Measurements from ENCODE around the gene PLA2G3. TPM values are rescaled to one million over a fixed set of nuclear protein-coding genes. Genes with fewer than 3 reads are reported as not detected.
A peak's percentile ranks its signal among the peaks of the same experiment; 100 is the strongest.

PLA2G3 gene
- total and polyA plus RNA-seq, 7 donors = not detected

DNA sequence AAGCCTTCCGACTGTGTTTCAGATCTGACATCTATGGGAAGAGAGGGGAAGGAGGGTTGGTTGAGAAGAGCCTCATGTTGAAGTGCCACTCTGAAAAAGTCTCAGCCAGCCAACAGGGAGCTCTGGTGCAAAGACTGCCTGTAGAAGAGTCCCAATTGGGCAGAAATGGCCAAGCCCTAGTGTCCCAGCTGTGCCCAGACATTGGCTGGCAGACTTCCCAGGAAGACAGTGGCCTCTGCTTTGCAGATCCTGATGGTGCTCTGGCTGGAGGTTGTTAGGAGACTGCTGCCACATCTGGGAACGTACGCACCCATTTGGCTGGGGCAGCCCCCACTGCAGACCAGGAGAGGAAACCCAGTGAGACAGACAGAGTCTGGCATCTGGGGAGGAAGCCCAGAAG, 3.2 kb upstream of the PLA2G3 start:
- intact Hi-C loops (cut with DNase I) = loop anchor here in 1 of 2 donors (10.0 kb wide), 1 partner anchor 379 kb away; no protein-coding TSS in a partner anchor
- Histone ChIP-seq H3K4me3 (no peak overlapping the region), H3K27me3 (ENCODE audit: insufficient read depth in 3 of 3, low read length in 2 of 3) (peaks cover 0 to 4% (median 0%) of the 10 kb centered on the region in 3 donors), H3K36me3 (ENCODE audit: insufficient read depth in 1 of 2, low read depth in 1 of 2) (no peaks in the 10 kb centered on the region), H3K9me3 (no peaks in the 10 kb centered on the region), H3K4me1 (no peaks in the 10 kb centered on the region), H3K27ac (no peak overlapping the region)
- WGBS, 3 donors = 63 to 71% (median 65%) methylated on average over 3 of the region's 3 CpGs
- TF ChIP-seq, protein P1, sequence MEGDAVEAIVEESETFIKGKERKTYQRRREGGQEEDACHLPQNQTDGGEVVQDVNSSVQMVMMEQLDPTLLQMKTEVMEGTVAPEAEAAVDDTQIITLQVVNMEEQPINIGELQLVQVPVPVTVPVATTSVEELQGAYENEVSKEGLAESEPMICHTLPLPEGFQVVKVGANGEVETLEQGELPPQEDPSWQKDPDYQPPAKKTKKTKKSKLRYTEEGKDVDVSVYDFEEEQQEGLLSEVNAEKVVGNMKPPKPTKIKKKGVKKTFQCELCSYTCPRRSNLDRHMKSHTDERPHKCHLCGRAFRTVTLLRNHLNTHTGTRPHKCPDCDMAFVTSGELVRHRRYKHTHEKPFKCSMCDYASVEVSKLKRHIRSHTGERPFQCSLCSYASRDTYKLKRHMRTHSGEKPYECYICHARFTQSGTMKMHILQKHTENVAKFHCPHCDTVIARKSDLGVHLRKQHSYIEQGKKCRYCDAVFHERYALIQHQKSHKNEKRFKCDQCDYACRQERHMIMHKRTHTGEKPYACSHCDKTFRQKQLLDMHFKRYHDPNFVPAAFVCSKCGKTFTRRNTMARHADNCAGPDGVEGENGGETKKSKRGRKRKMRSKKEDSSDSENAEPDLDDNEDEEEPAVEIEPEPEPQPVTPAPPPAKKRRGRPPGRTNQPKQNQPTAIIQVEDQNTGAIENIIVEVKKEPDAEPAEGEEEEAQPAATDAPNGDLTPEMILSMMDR (IDR thresholded peaks at IDR 0.05) = no peak
- ATAC-seq (peak in 1 of 4 donors; percentile 31), DNase-seq (no peak)

DNA sequence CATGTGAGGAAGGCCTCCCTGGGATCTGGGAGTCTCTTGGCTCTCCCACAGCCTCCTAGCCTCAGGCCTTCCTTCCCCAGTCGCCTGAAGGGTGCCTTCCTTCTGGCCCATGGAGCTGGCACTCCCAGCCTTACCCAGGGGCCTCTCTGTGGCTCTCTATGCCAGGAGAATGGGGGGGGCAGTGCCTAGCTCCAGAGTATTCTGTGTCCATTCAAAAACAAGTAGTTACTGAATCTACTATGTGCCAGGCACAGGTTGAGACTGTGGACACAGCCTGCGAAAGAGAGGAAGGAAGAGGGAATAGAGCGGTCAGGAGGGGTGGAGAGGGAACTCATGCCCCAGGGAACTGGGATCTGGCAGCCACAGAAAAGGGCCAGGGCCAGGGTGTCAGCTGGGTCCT, 2.7 kb upstream of the PLA2G3 start:
- Histone ChIP-seq H3K36me3 (ENCODE audit: insufficient read depth in 1 of 2, low read depth in 1 of 2) (no peaks in the 10 kb centered on the region), H3K4me1 (no peaks in the 10 kb centered on the region), H3K27ac (no peak overlapping the region), H3K27me3 (ENCODE audit: insufficient read depth in 3 of 3, low read length in 2 of 3) (peaks cover 0 to 4% (median 0%) of the 10 kb centered on the region in 3 donors), H3K4me3 (no peak overlapping the region), H3K9me3 (no peaks in the 10 kb centered on the region)
- DNase-seq (no peak), ATAC-seq (no peak)
- intact Hi-C loops (cut with DNase I) = loop anchor here in 1 of 2 donors (10.0 kb wide), 1 partner anchor 378 kb away; no protein-coding TSS in a partner anchor
- TF ChIP-seq, protein P1 (IDR thresholded peaks at IDR 0.05) = no peak
- 45 to 81% (median 50%) methylated on average over 3 of the region's 3 CpGs for WGBS, 3 donors

DNA sequence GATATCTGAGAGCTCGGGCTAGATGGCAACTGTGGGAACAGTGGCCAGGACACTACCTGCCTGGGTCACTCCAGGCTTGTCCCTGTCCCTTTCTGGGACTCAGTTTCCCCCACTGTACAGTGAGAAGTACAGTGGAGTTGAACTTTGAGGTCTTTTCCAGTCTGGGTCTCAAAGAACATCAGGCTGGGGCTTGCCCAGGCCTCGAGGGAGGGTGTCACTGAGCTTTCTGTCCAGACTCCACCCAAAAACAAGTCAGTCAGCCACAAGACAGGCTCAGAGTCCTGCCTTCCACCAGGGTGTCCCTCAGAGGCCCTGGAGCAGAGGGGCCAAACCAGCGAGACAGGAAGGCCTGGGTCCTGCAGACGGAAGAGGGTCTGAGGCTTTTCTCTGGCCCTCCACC, 2.0 kb upstream of the PLA2G3 start:
- ATAC-seq (no peak), DNase-seq (no peak)
- Histone ChIP-seq H3K4me1 (no peaks in the 10 kb centered on the region), H3K27ac (no peak overlapping the region), H3K9me3 (no peaks in the 10 kb centered on the region), H3K27me3 (ENCODE audit: insufficient read depth in 3 of 3, low read length in 2 of 3) (peaks cover 0 to 4% (median 0%) of the 10 kb centered on the region in 3 donors), H3K4me3 (no peak overlapping the region), H3K36me3 (ENCODE audit: insufficient read depth in 1 of 2, low read depth in 1 of 2) (no peaks in the 10 kb centered on the region)
- WGBS, 3 donors = 83 to 88% (median 88%) methylated on average over 4 of the region's 4 CpGs
- TF ChIP-seq, protein P1 (IDR thresholded peaks at IDR 0.05) = no peak
- intact Hi-C loops (cut with DNase I) = loop anchor here in 1 of 2 donors (10.0 kb wide), 1 partner anchor 377 kb away; no protein-coding TSS in a partner anchor

DNA sequence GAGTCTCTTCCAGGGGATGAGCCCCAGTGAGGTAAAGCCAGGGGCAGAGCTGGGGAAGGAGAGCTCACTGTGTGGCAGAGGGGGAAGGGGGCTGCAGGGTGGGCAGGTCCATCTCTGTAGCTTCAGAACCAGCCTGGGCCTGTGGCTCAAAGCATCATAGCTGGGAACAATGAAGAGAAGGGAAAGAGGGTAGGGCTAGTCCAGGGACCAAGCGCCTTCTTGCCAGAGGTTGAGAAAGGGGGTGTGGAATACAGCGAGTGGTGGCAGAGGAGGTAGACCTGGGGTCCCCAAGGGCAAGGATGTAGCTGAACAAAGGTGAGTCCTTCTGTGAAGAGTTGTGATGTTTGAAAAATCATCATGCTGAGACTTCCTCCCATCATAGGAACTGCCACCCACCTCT, 1.2 kb upstream of the PLA2G3 start:
- intact Hi-C loops (cut with DNase I) = loop anchor here in 1 of 2 donors (10.0 kb wide), 1 partner anchor 377 kb away; no protein-coding TSS in a partner anchor
- 92 to 100% (median 99%) methylated on average over 2 of the region's 2 CpGs for WGBS, 3 donors
- TF ChIP-seq, protein P1 (IDR thresholded peaks at IDR 0.05) = no peak

DNA sequence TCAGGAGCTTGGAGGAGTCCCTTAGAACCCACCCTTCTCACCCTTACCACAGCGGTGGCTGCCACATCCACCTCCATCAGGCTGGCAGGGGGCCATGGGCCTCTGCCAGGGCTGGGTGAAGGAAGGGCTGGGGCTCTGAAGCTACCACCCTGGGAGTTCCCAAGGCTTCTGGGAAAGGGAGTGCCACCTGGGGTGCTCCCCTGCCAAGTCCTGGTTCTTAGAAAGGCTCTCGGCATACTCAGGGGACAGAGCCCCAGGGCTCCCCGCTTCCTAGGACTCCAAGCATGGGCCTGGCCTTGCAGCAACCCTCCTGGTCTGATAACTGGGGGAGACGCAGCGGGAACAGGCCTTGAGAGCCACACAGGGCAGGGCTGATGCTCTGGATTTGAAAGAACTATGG, 438 bp upstream of the PLA2G3 start:
- no peaks in the 10 kb centered on the region for H3K9me3 ChIP-seq
- ATAC-seq (no peak), DNase-seq (no peak)
- no peaks in the 10 kb centered on the region for H3K36me3 ChIP-seq (ENCODE audit: insufficient read depth in 1 of 2, low read depth in 1 of 2)
- peaks cover 0 to 4% (median 0%) of the 10 kb centered on the region in 3 donors for H3K27me3 ChIP-seq (ENCODE audit: insufficient read depth in 3 of 3, low read length in 2 of 3)
- intact Hi-C loops (cut with DNase I) = loop anchor here in 1 of 2 donors (1.0 to 10.0 kb wide), 2 partner anchors 159 to 376 kb away; no protein-coding TSS in a partner anchor
- TF ChIP-seq, protein P1 (IDR thresholded peaks at IDR 0.05) = no peak
- H3K4me1 ChIP-seq = no peaks in the 10 kb centered on the region
- no peak overlapping the region for H3K27ac ChIP-seq
- H3K4me3 ChIP-seq = no peak overlapping the region
- 73 to 76% (median 74%) methylated on average over 5 of the region's 5 CpGs for WGBS, 3 donors

More for the DNA sequence above, 1.2 kb upstream of the PLA2G3 start:
- Histone ChIP-seq H3K36me3 (ENCODE audit: insufficient read depth in 1 of 2, low read depth in 1 of 2) (no peaks in the 10 kb centered on the region), H3K27ac (no peak overlapping the region), H3K9me3 (no peaks in the 10 kb centered on the region), H3K27me3 (ENCODE audit: insufficient read depth in 3 of 3, low read length in 2 of 3) (peaks cover 0 to 4% (median 0%) of the 10 kb centered on the region in 3 donors), H3K4me3 (no peak overlapping the region), H3K4me1 (no peaks in the 10 kb centered on the region)
- no peak for ATAC-seq
- no peak for DNase-seq
